Fibroblast of pulmonary artery (primary cell): ENCODE results near the gene PTPN4.
A peak's percentile ranks its signal among the peaks of the same experiment; 100 is the strongest.

Source experiments
- DNase-seq: peaks from one replicate; pipeline ENCODE4 v3.0.0-alpha.2; 2010; ENCODE audit warnings: low read depth
- H3K4me3 ChIP-seq: replicated peaks from 2 replicates; pipeline ENCODE4 v1.5.1; 2011; ENCODE audit warnings: low read depth, mild to moderate bottlenecking, control low read depth, low read length, moderate library complexity
- CTCF ChIP-seq: IDR thresholded peaks from 2 replicates; pipeline ENCODE4 v1.5.1; 2011; ENCODE audit warnings: mild to moderate bottlenecking, control low read depth, low read length, inconsistent platforms; ENCODE audit errors: missing control alignments

PTPN4 gene

DNA sequence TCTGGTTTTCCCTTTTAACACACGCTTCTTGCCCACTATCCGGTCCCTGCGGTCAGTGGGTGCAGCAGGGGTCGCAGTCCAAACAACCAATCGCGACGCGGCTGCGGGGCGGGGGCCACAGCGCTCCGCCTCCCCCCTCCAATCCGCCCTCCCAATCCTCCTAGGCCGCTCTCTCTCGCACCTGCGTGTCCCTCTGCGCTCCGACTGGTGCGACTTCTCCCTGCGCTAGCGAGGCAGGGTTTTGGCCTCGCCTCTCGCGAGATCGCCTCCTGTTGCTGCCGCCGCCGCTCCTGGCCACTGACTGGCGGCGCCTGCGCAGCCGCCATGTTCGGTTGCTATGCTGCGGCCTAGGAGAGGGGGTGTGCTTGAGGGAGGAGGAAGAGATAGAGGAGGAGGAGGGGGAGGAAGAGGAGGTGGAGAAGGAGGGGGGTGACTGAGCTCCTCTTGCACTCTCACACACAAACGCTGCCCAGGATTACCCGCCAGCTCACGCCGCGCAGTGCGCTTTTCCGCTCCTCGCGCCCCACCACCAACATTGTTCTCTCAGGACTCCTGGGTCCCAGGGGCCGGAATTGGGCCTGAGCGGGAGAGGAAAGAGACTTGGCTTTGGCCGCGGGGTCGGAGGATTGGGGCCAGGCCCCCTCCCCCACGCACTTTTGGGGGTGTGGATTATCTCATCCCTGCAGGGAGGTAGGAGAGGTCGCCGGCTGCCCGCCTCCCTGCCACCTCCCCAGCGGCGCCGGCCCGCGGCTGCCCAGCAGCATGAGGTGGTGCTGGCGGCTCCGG, at the start of gene PTPN4:
PTPN4 (plus strand) TSS at position 472 of the 786 bp plus-strand sequence. CDS start 49,932 bp downstream, outside the sequence.
- DNase-seq = peak; percentile 98
- no peak for TF ChIP-seq CTCF
- H3K4me3 ChIP-seq = peak within 1 kb of the TSS; percentile 83

GRCh38 chr2:119710281-119710680, 49.4 kb upstream of the PTPN4 start:
- no peak for TF ChIP-seq CTCF
- H3K4me3 ChIP-seq = no peak overlapping the region
- DNase-seq = no peak

- TF ChIP-seq CTCF = no peak
- H3K4me3 ChIP-seq = no peak overlapping the region
- DNase-seq = no peak
Observed at GRCh38 chr2:119711352-119711751, 48.4 kb upstream of the PTPN4 start.

DNA sequence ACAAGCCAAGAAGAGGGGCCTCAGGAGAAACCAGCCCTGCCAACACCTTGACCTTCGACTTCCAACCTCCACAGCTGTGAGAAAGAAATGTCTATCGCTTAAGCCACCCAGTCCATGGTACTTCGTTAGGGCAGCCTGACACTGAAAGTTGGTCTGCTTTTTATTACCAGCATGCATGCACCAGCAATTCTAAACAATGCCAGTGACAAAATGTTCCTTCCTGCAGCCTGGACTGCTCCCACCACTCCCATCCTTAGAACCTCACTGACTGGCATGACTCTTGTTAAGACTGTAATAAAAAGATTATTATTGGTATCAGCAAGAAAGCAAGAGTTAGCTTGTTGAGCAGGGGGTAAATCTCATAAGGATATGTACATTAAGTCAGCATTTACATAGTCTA, 47.2 kb upstream of the PTPN4 start:
- no peak for TF ChIP-seq CTCF

GRCh38 chr2:119713819-119714490, 45.8 kb upstream of the PTPN4 start:
- DNase-seq = no peak
- no peak for TF ChIP-seq CTCF
- no peak overlapping the region for H3K4me3 ChIP-seq

More for the DNA sequence above, 47.2 kb upstream of the PTPN4 start:
- no peak for DNase-seq
- no peak overlapping the region for H3K4me3 ChIP-seq

DNA sequence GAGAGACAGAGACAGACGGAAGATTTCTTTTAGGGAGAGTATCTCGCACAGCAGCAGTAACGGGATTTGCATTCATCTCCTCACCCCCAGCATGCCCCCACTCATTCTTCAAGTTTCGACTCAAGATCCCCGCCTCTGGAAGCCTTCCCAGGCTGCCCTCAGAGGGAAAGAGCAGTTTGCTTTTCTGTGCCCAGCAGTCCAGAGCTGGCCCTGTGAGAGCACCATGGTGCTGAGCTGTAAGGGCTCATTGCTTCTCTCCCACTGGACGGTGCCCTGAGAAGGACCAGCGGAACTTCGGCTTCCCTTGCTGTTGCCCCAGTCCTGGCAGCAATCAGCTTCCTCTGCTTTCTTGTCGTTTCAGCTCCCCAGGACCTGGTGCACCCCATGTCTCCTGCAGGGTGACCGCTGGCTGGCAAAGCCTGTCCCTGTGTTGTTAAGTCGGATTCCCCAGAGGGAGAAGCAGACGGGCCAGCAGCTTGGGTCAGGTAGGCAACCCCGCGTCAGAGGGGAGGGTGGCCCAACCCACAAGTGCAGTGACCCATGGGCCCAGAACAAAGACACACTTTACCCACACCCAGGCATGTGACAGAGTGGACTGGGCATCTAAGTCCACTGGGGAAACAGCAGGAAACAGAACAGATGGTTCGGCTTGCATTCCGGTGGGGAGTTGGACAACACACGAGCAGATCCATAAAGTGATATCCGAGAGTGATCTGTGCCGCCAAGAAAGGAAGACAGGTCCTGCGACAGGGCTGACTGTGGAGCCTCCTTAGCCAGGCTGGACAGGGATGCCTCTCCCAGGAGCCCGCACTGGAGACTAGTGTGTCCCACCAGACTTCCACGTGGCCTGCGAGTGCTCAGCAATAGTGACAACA, 44.1 kb upstream of the PTPN4 start:
- DNase-seq = no peak
- H3K4me3 ChIP-seq = no peak overlapping the region
- no peak for TF ChIP-seq CTCF
